HG03571 (cell line): ENCODE data around the gene HIRIP3.
"Not testable (repeated sequence)": the region's sequence is repeated elsewhere in the genome, so short reads cannot be mapped to it uniquely, and the experiment has no call there.

Experiments
- ATAC-seq: cut with Tn5 transposase; IDR thresholded peaks from one replicate; pipeline ENCODE4 v1.9.1; 2021; ENCODE audit not compliant: unreplicated experiment

Gene HIRIP3

GRCh38 chr16:29995324-29995910 is at the start of gene HIRIP3:
HIRIP3 (minus strand) TSS chr16:29995617; CDS start chr16:29995605, 12 bp downstream.
- ATAC-seq: peak; percentile 29

DNA sequence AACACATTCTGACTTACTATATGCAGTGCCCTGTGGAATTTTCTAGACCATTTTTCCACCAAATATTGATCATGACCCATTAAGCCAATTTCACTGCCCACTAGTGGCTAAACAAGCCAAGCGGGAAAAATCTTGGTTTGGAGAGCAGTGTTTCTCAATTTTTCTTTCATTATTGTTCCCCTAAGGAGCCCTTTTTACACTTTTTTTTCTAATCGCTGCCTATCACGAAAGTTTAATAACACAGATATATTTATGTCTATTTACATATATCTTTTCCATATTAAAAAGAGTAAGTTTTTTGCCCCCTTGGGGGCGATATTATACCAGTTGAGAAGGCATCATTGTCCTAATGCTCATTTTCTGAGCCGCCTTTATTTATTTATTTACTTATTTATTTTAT is 46.4 kb upstream of the HIRIP3 start:
- ATAC-seq: no peak

DNA sequence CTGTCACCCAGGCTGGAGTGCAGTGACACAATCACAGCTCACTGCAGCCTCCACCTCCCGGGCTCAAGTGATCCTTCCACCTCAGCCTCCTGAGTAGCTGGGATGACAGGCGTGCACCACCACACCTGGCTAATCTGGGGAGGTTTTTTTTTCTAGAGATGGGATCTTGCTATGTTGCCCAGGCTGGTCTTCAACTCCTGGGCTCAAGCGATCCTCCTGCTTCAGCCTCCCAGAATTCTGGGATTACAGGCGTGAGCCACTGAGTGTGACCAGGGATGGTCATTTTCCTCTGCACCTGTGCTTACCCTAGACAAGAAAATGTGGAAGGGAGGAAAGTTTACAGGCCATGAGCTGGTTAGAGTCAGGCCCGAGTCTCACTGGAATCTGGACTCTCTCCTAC is 45.3 kb upstream of the HIRIP3 start:
- not testable (repeated sequence) for ATAC-seq

GRCh38 chr16:30040221-30040620 is 44.8 kb upstream of the HIRIP3 start:
- no peak for ATAC-seq

DNA sequence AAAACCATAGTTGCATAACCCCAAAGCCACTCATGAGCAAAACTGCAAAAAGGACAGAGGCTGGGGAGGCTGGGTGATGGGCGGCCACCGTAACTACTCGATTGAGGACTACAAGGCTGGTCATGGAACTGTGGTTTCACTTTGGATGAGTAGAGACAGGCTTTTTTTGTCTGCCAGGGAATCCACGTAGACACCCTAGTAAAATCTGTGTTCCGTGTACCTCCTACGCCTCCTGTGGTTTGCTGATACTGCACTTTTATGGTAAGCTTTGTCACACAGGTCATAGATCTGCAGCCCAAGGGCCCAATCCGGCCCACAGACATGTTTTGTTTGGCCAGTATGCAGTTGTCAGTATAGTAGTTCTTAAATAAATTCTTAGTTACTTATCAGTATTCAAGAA is 37.9 kb upstream of the HIRIP3 start:
- no peak for ATAC-seq

GRCh38 chr16:30032083-30032819 is 36.8 kb upstream of the HIRIP3 start:
- ATAC-seq: no peak

- ATAC-seq: no peak
Measured at GRCh38 chr16:30031477-30031918, 36.1 kb upstream of the HIRIP3 start.

DNA sequence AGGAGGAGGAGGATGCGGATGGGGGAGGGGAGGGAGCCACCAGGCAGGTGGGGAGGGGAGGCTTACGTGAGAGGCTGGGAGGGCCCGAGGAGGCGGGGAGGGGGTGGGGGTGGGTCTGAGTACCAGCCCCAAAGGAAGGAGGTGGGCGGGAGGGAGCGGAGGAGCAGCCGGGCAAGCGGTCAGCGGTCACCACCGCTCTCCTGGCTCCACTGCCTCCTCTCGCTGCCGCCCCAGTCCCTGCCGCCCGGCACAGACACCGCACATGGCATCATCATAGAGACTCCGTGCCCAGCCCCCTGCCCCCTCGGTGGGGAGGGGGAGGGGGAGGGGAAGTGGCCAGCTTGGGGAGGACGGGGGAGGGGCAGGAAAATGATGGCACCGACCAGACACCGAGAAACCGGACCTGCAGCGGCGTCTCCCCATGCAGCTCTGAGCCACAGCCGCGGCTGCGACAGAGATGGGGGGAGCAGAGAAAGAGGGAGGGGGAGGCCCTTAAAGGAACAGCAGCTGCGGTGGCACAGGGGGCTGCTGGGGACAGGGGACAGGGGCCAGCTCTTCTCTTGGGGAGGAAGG is 35.5 kb upstream of the HIRIP3 start, which contains the start of gene TLCD3B:
TLCD3B (minus strand) TSS at position 431 of the 573 bp plus-strand sequence. CDS start 744 bp downstream, outside the sequence.
- ATAC-seq: no peak

GRCh38 chr16:30030011-30030685 is 34.7 kb upstream of the HIRIP3 start:
- ATAC-seq: no peak

- ATAC-seq: no peak
Measured at GRCh38 chr16:30028438-30029076, 33.1 kb upstream of the HIRIP3 start.

DNA sequence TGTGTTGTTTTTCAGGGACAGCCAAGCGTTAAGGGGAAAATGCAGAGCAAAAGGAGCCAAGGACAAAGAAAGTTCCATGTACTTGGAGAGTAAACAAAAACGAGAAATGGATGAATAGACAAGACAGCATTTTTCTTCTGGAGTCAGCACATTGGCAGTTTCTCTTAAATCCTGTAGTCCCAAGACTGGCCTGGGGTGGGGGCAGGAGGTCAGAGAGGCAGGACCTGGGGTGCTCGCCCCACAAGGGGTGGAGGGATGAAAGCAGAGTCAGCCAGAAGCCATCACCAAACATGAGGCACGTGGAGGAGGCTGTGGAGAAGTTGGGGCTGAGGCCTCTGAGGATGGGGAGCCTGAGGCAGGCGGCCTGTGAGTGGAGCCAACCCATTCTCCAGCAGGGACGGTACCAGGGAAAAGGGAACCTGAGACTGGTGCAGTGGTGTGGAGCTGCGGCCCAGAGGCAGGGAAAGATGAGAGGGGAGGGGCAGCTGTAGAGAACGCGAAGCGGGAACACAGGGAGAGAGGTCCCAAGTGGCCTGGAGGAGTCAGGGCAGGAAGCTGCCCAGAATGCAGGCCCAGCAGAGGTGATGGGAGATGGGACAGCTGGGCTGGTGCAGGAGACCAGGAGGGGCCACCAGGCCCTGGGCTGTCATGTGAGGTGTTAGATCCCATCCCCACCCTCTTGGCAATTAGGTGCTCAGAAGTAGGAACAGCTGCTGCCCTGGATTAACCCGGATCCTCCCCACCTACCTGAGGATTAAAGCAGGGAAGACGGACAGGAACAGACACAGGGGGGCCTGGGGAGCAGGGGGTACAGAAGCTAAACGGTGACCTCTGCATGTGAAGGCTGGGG is 32.4 kb upstream of the HIRIP3 start:
- no peak for ATAC-seq

DNA sequence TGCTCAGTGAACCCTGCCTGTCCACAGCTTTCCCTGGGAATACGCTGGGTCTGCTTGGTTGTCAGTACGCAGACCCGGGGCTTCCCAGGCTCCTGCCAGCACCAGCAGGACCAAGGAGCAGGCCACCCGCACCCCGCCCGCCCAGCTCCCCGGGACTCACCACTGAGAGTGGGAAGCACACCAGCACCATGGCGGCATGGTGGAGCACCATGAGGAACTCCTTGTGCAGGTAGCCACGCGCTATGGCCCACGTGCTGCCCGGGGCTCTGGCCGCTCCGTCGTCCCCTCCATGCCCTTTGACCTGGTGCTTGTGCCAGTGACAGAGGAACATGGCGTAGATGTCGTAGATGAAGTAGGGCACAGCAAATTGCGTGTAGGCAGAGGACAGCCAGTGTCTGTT is 31.0 kb upstream of the HIRIP3 start:
- ATAC-seq: no peak

GRCh38 chr16:30025574-30025973 is 30.2 kb upstream of the HIRIP3 start:
- ATAC-seq: no peak

- no peak for ATAC-seq
Measured at GRCh38 chr16:30025156-30025555, 29.7 kb upstream of the HIRIP3 start.

GRCh38 chr16:30024451-30024850 is 29.0 kb upstream of the HIRIP3 start:
- no peak for ATAC-seq

DNA sequence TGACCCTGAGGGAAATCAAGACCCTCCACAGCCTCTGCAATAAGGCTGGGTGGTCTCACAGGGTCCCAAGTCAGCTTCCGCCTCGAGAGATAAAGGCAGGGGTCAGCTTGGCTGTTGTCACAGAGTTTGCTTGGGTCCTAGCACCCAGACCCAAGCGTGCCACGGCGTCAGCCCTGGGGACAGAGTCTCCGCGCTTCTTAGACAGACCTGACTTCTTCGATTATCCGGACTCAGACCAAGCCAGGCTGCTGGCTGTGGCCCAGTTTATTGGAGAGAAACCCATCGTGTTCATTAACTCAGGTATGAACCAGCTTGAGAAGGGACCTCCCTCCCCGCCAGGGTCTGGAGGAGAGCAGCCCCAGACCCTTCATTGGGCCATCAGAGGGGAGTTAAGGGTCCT is 28.2 kb upstream of the HIRIP3 start:
- ATAC-seq: no peak

GRCh38 chr16:30022887-30023286 is 27.5 kb upstream of the HIRIP3 start, which contains the start of gene C16orf92:
C16orf92 (plus strand) TSS chr16:30023198; CDS start chr16:30023341, 143 bp downstream.
- no peak for ATAC-seq

- ATAC-seq: no peak
Measured at GRCh38 chr16:30018731-30019158, 23.3 kb upstream of the HIRIP3 start.

- not testable (repeated sequence) for ATAC-seq
Measured at GRCh38 chr16:30017937-30018336, 22.5 kb upstream of the HIRIP3 start.

- ATAC-seq: no peak
Measured at GRCh38 chr16:30017277-30017656, 21.9 kb upstream of the HIRIP3 start.
